NCI-H1694 (cell line): Measurements from ENCODE around the gene RYR2.

Source experiments
- DNase-seq: peaks from one replicate; lab custom pipeline; 2025; lab: John Stamatoyannopoulos, UW

RYR2 gene

GRCh38 chr1:237671935-237672334, 630.0 kb downstream of the RYR2 start:
- no peak for DNase-seq

GRCh38 chr1:237672748-237673147, 630.8 kb downstream of the RYR2 start:
- DNase-seq: no peak

- no peak for DNase-seq
Observed at GRCh38 chr1:237673631-237674030, 631.6 kb downstream of the RYR2 start.

GRCh38 chr1:237677979-237678378, 636.0 kb downstream of the RYR2 start:
- no peak for DNase-seq

GRCh38 chr1:237679687-237680086, 637.7 kb downstream of the RYR2 start:
- DNase-seq: no peak

GRCh38 chr1:237681210-237681609, 639.2 kb downstream of the RYR2 start:
- no peak for DNase-seq

- no peak for DNase-seq
Observed at GRCh38 chr1:237684236-237684635, 642.3 kb downstream of the RYR2 start.

GRCh38 chr1:237685551-237685950, 643.6 kb downstream of the RYR2 start:
- no peak for DNase-seq

GRCh38 chr1:237687804-237688203, 645.8 kb downstream of the RYR2 start:
- DNase-seq: no peak

- no peak for DNase-seq
Observed at GRCh38 chr1:237690656-237691055, 648.7 kb downstream of the RYR2 start.

GRCh38 chr1:237692255-237692654, 650.3 kb downstream of the RYR2 start:
- no peak for DNase-seq

GRCh38 chr1:237695878-237696277, 653.9 kb downstream of the RYR2 start:
- no peak for DNase-seq

- DNase-seq: no peak
Observed at GRCh38 chr1:237700181-237700580, 658.2 kb downstream of the RYR2 start.

GRCh38 chr1:237701534-237701933, 659.5 kb downstream of the RYR2 start:
- no peak for DNase-seq

GRCh38 chr1:237702161-237702560, 660.2 kb downstream of the RYR2 start:
- DNase-seq: no peak

GRCh38 chr1:237705462-237705861, 663.5 kb downstream of the RYR2 start:
- DNase-seq: no peak

- DNase-seq: no peak
Observed at GRCh38 chr1:237709355-237709754, 667.4 kb downstream of the RYR2 start.

GRCh38 chr1:237711281-237711680, 669.3 kb downstream of the RYR2 start:
- no peak for DNase-seq

- DNase-seq: no peak
Observed at GRCh38 chr1:237712082-237712481, 670.1 kb downstream of the RYR2 start.

- no peak for DNase-seq
Observed at GRCh38 chr1:237712586-237713157, 670.7 kb downstream of the RYR2 start.

- DNase-seq: no peak
Observed at GRCh38 chr1:237713916-237714315, 671.9 kb downstream of the RYR2 start.

- DNase-seq: no peak
Observed at GRCh38 chr1:237717106-237717505, 675.1 kb downstream of the RYR2 start.

GRCh38 chr1:237730826-237731350, 688.9 kb downstream of the RYR2 start:
- no peak for DNase-seq

- DNase-seq: no peak
Observed at GRCh38 chr1:237732657-237733056, 690.7 kb downstream of the RYR2 start.
